GM18951 (cell line): ENCODE results near the gene TBC1D23.
"Not testable (repeated sequence)": the region's sequence is repeated elsewhere in the genome, so short reads cannot be mapped to it uniquely, and the experiment has no call there.

Source experiments
- POLR2A ChIP-seq: IDR thresholded peaks from 4 replicates; pipeline ENCODE4 v1.6.1; 2011; ENCODE audit warnings: mild to moderate bottlenecking; ENCODE audit not compliant: insufficient read length, insufficient read depth; ENCODE audit errors: extremely low read depth
- in situ Hi-C: fragments of 300-500 bp; cut with MboI; formaldehyde crosslinking; loops from one replicate; pipeline ENCODE4 v1.12.0; 2022; ENCODE audit warnings: low sequenced_read_pairs, mixed read lengths, inconsistent platforms; ENCODE audit not compliant: unreplicated experiment

Gene TBC1D23

DNA sequence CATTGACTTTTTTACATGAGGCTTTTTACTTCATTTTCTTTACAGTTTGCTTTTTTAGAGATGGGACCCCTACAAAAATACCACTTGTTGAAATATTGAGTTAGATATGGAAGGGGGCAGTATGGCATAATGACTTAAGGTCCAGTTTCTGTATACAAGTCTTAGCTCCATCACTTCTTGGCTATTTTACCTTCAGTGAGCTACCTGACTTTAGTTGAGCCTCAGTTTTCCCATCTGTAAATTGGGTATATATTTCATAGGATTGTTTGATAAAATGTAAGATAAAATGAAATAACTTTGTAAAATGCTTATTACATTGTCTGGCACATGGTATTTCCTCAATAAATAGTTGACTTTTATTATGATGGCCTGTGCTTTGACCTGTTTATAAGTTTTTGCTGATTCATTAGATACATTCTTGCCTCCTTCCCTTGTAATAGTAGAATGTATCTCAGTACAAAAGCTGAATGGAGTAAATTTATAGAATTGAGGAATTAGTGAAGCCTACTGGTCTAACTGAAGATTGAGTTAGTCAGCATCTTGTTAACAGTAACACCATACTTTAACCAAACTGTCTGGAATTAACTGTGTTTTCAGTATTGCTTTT, 27.6 kb downstream of the TBC1D23 start:
- in situ Hi-C loops: no loop called here
- no peak for TF ChIP-seq POLR2A

- in situ Hi-C loops: no loop called here
- TF ChIP-seq POLR2A: no peak
These were observed 28.5 kb downstream of the TBC1D23 start for GRCh38 chr3:100289339-100289738.

DNA sequence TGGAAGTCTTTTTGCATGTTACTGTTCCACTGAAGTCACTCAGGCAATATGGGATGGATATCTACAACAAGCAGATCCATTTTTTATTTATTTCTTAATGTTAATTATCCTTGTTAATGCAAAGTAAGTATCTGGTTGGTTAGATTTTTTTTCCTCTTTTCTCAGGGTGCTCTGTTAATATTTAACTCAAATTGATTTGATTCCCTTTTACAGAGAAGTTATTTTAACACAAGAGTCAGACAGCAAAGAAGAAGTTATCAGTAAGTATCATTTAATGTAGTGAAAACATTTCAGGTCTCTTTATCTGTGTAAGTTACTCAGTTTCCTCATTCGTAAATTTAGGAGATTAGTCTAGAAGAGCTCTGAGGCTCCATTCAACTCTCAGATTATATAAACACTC, 34.3 kb downstream of the TBC1D23 start:
- TF ChIP-seq POLR2A: no peak
- in situ Hi-C loops: no loop called here

- in situ Hi-C loops: no loop called here
- no peak for TF ChIP-seq POLR2A
These were observed 37.0 kb downstream of the TBC1D23 start for GRCh38 chr3:100297784-100298183.

DNA sequence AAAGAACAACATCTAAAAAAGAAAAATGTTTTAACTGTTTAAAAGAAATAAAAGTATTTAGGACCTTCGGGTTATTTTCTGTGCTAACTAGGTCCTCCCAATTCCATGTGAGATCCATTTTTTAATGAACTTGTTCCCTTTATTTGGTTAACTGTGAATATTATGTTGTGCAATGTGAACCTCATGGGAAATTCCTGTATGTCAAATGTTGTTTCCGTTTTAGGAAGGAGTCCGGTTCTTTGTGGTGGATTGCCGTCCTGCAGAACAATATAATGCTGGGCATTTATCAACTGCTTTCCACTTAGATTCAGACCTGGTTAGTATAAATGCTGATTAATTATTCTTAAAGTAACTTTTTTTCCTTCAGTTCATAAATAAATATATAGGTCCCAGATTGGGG, 38.2 kb downstream of the TBC1D23 start:
- in situ Hi-C loops: no loop called here
- TF ChIP-seq POLR2A: no peak

- in situ Hi-C loops: no loop called here
- no peak for TF ChIP-seq POLR2A
These were observed 45.9 kb downstream of the TBC1D23 start for GRCh38 chr3:100306695-100307094.

DNA sequence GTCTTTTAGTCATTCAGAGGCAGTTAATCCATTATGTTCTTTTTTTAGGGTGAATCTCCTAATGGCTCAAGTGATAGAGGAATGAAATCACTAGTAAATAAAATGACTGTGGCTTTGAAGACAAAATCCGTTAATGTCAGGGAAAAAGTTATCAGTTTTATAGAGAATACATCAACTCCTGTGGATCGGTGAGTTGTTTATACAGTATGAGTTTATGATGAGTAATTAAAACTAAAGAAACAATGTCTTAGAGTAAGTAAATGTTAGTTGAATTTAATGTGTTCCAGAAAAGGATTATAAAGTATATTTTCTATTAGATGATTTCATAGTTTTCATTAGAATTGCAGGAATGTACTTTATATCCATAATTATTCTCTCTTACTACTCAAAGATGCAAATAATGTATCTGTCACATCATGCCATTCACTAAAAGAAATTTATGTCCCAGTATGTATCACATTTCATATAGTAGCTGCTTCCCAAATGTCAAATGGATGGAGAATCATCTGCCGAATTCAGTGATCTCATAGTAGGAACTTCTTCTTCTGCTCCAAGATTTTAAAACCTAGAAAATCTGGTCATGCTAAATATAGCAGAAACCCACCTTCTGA, 49.7 kb downstream of the TBC1D23 start:
- in situ Hi-C loops: loop anchor here (10.0 kb wide), 1 partner anchor 284 kb away; no protein-coding TSS in a partner anchor

GRCh38 chr3:100311011-100311410, 50.2 kb downstream of the TBC1D23 start:
- in situ Hi-C loops: loop anchor here (10.0 kb wide), 1 partner anchor 284 kb away; no protein-coding TSS in a partner anchor
- no peak for TF ChIP-seq POLR2A

More for the DNA sequence above, 49.7 kb downstream of the TBC1D23 start:
- TF ChIP-seq POLR2A: no peak

DNA sequence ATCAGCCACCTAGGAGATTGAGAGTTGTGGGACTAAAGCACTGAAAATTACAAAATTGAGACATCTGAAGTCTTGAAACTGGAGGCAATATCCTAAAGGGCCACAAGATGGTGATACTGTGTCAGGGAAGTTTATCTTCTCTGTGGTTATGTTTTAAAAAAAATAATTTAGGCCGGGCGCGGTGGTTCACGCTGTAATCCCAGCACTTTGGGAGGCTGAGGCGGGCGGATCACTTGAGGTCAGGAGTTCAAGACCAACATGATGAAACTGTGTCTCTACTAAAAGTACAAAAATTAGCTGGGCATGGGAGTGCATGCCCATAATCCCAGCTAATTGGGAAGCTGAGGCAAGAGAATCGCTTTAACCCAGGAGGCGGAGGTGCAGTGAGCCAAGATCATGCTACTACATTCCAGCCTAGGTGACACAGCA, 55.9 kb downstream of the TBC1D23 start:
- TF ChIP-seq POLR2A: no peak
- in situ Hi-C loops: loop anchor here (10.0 kb wide), 1 partner anchor 278 kb away; no protein-coding TSS in a partner anchor

- no peak for TF ChIP-seq POLR2A
- in situ Hi-C loops: loop anchor here (10.0 kb wide), 1 partner anchor 277 kb away; no protein-coding TSS in a partner anchor
These were observed 57.1 kb downstream of the TBC1D23 start for GRCh38 chr3:100317912-100318311.

DNA sequence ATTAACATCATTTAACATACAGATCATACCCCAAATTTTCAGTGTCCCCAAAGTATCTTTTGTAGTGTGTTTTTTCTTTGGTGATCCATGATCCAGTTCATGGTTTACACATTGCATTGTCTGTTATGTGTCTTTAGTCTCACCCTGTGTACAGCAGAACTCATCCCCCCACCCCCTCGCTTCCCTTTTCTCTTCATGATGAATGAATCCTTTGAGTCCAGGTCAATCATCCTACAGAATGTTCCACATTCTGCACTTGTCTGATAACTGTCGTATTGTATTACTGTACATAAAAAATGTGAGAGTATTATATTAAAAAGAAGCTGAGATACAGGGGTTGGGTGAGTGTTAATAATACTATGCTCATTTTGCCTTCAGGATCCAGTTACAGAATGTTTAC, 59.2 kb downstream of the TBC1D23 start:
- no peak for TF ChIP-seq POLR2A
- in situ Hi-C loops: loop anchor here (10.0 kb wide), 1 partner anchor 275 kb away; no protein-coding TSS in a partner anchor

DNA sequence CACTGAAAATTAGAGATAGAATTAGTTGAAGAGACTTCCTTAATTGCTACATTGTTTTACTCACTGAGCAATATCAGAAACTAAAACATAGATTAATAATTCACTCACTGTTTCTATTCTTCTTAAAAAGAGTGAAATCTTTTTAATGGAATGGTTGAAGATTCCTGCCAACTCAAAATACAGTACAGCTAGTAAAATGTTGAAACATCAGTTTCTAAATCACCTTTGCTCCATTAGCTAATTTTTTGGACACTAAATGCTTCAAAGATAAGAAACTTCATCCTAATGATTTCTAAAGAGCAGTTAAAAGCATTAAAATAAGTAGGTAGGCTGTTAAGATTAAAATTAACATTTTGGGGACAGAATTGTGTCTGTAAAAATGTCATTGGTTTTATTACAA, 63.3 kb downstream of the TBC1D23 start:
- TF ChIP-seq POLR2A: no peak
- in situ Hi-C loops: no loop called here

DNA sequence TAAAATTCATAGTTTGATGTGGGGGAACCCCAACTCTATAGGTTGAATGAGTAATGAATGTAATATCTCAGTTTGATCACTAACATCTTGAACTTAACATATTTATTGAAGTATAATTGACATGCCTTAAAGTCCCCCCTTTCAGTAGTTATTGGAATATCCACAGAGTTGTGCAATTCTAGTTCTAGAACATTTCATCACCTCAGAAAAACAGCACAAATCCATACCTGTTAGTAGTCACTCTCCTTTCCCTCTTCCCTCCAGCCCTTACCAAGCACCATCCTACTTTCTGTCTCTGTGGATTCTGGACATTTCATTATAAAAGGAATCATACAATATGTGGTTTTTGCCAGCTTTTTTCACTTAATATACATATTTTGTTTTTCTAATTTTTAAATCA, 65.0 kb downstream of the TBC1D23 start:
- TF ChIP-seq POLR2A: no peak
- in situ Hi-C loops: no loop called here

DNA sequence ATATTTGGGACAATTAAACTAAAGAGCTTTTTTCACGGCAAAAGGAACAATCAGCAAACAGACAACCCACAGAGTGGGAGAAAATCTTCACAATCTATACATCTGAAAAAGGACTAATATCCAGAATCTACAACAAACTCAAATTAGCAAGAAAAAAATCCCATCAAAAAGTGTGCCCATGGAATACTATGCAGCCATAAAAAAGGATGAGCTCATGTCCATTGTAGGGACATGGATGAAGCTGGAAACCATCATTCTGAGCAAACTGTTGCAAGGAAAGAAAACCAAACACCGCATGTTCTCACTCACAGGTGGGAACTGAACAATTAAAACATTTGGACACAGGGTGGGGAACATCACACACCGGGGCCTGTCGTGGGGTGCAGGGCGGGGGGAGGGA, 66.6 kb downstream of the TBC1D23 start:
- in situ Hi-C loops: not testable (repeated sequence)

DNA sequence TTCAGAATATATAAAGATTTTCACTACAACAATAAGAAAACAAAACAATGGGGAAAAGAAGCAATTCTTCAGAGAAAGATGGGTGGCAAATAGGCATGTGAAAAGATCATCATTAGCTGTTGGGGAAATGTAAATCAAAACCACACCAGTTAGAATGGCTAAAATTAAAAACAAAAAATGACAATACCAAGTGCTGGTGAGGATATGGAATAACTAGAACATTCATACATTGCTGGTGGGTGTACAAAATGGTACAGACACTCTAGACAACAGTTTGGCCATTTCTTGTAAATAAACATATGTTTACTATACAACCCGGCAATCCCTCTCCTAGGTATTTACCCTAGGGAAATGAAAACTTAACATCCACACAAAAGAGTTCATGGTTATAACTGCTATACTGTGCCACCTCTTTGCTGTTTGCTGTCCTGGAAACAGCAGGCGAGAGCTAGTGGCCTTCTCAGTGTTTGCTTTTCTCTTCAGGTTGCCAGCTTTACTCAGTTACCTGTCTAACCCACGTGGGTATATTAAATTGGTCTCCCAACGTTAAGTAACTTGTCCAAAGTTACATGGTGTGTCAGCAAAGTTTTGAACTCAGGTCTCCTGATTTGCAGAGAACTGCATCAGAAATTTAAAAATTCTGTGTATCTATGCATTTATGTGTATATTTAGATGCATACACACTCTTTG, 69.2 kb downstream of the TBC1D23 start:
- TF ChIP-seq POLR2A: no peak
- in situ Hi-C loops: no loop called here
